ENCODE data around the gene PGAP1. TPM values are rescaled to one million over a fixed set of nuclear protein-coding genes. Genes with fewer than 3 reads are reported as not detected.

Gene PGAP1
- total RNA-seq, 1 donor from 2014 or later, result 12.3 TPM

DNA sequence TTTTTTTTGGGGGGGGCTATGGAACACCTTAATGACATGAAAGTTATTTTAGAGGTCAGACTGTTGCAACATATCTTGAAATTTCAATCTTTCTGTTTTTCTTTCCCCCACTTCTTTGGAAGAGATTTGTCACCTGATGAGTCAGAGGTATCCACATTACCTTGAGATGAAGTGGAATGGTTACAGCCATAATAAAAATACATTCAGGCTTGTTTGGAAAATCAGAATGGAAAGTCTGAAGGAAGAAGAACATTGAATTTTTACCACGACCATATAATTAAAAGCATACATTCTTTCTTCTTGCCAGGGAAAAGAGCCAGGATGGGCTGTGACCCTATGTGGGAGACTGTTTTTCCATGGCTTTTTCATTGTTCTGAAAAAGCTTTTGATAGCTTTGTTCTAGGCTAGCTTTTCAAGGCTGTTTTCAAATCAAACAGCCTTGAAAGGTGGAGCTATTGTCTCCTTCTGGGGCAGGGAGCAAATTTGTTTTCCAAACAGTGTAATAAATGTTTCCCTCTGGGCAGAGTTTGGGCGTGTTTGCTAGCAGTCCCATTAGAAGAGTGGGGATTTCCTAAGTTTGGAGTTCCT, 124.7 kb downstream of the PGAP1 start:
- Mint-ChIP-seq H3K27ac (ENCODE audit: unreplicated experiment) (no peak overlapping the region), H3K4me1 (ENCODE audit: low read depth) (peaks cover 28% of the 10 kb centered on the region), H3K36me3 (ENCODE audit: low read depth) (peaks cover 3% of the 10 kb centered on the region), H3K4me3 (ENCODE audit: unreplicated experiment) (no peak overlapping the region), H3K27me3 (ENCODE audit: low read depth) (no peaks in the 10 kb centered on the region), H3K9me3 (ENCODE audit: low read depth) (no peaks in the 10 kb centered on the region)
- no peak for DNase-seq (ENCODE audit: low spot score)
- TF ChIP-seq, protein P1, sequence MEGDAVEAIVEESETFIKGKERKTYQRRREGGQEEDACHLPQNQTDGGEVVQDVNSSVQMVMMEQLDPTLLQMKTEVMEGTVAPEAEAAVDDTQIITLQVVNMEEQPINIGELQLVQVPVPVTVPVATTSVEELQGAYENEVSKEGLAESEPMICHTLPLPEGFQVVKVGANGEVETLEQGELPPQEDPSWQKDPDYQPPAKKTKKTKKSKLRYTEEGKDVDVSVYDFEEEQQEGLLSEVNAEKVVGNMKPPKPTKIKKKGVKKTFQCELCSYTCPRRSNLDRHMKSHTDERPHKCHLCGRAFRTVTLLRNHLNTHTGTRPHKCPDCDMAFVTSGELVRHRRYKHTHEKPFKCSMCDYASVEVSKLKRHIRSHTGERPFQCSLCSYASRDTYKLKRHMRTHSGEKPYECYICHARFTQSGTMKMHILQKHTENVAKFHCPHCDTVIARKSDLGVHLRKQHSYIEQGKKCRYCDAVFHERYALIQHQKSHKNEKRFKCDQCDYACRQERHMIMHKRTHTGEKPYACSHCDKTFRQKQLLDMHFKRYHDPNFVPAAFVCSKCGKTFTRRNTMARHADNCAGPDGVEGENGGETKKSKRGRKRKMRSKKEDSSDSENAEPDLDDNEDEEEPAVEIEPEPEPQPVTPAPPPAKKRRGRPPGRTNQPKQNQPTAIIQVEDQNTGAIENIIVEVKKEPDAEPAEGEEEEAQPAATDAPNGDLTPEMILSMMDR (IDR thresholded peaks at IDR 0.05), result no peak

GRCh38 chr2:196798980-196799379, 127.5 kb downstream of the PGAP1 start:
- H3K4me3 Mint-ChIP-seq (ENCODE audit: unreplicated experiment), result peak overlapping the region; percentile 96
- peaks cover 32% of the 10 kb centered on the region for H3K4me1 Mint-ChIP-seq (ENCODE audit: low read depth)
- peaks cover 8% of the 10 kb centered on the region for H3K36me3 Mint-ChIP-seq (ENCODE audit: low read depth)
- DNase-seq (ENCODE audit: low spot score), result no peak
- TF ChIP-seq, protein P1 (IDR thresholded peaks at IDR 0.05), result no peak
- H3K9me3 Mint-ChIP-seq (ENCODE audit: low read depth), result no peaks in the 10 kb centered on the region
- no peaks in the 10 kb centered on the region for H3K27me3 Mint-ChIP-seq (ENCODE audit: low read depth)
- peak overlapping the region; percentile 97 for H3K27ac Mint-ChIP-seq (ENCODE audit: unreplicated experiment)

- H3K36me3 Mint-ChIP-seq (ENCODE audit: low read depth), result peaks cover 34% of the 10 kb centered on the region
- no peak overlapping the region for H3K27ac Mint-ChIP-seq (ENCODE audit: unreplicated experiment)
- TF ChIP-seq, protein P1 (IDR thresholded peaks at IDR 0.05), result no peak
- H3K4me3 Mint-ChIP-seq (ENCODE audit: unreplicated experiment), result no peak overlapping the region
- peaks cover 11% of the 10 kb centered on the region for H3K4me1 Mint-ChIP-seq (ENCODE audit: low read depth)
- no peaks in the 10 kb centered on the region for H3K27me3 Mint-ChIP-seq (ENCODE audit: low read depth)
- no peak for DNase-seq (ENCODE audit: low spot score)
- H3K9me3 Mint-ChIP-seq (ENCODE audit: low read depth), result no peaks in the 10 kb centered on the region
Measured at GRCh38 chr2:196792865-196793264, 133.6 kb downstream of the PGAP1 start.

DNA sequence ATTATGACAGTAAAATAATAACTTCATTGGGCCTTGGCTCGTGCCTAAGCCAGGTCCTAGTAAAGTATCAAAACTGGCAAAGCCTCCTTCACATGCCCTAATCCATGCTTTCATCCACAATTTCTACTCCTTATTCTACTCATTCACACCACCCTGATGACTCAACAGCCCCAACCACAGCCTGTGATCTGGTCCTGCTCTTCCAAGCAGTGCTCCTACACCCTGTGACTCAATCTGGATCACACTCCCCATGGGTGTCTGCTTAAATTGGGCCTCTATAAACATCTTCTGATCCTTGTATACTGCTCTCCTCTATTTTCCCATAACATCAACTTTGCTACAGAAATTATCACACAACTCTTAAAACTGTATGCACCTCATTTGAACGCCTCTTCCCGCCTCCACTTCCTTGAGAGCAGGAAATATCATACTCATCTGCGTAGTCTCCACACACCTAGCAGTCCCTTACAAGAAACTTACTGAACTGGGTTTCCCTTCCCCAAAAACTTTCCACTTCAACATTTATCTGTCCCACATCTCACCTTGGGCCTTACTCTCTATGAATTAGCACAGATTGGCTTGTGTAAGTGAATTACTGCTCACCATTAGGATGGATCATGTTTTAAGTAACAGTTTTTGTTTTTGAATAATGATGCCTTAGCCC, 142.9 kb downstream of the PGAP1 start:
- TF ChIP-seq, protein P1 (IDR thresholded peaks at IDR 0.05), result no peak
- no peaks in the 10 kb centered on the region for H3K27me3 Mint-ChIP-seq (ENCODE audit: low read depth)
- H3K27ac Mint-ChIP-seq (ENCODE audit: unreplicated experiment), result no peak overlapping the region
- H3K4me1 Mint-ChIP-seq (ENCODE audit: low read depth), result no peaks in the 10 kb centered on the region
- H3K36me3 Mint-ChIP-seq (ENCODE audit: low read depth), result peaks cover 28% of the 10 kb centered on the region
- H3K9me3 Mint-ChIP-seq (ENCODE audit: low read depth), result no peaks in the 10 kb centered on the region
- H3K4me3 Mint-ChIP-seq (ENCODE audit: unreplicated experiment), result no peak overlapping the region
- no peak for DNase-seq (ENCODE audit: low spot score)

Other genes with a start within 250 kb of the PGAP1 start
- gene GTF3C3, start 127.0 kb downstream of the PGAP1 start, total RNA-seq, result 25.4 to 30.4 TPM (median 28.5 TPM) in 3 replicates
- 0.89 TPM in 1 of 3 replicates, not detected in the others for gene C2orf66, start 117.4 kb downstream of the PGAP1 start, total RNA-seq

Data from chondrocyte (in vitro differentiated cells).